ENCODE data around the gene SENP7. TPM values are rescaled to one million over a fixed set of nuclear protein-coding genes. Genes with fewer than 3 reads are reported as not detected.

SENP7 gene
- total RNA-seq, 2 experiments from 2014 or later, result 17.7 to 19.5 TPM

DNA sequence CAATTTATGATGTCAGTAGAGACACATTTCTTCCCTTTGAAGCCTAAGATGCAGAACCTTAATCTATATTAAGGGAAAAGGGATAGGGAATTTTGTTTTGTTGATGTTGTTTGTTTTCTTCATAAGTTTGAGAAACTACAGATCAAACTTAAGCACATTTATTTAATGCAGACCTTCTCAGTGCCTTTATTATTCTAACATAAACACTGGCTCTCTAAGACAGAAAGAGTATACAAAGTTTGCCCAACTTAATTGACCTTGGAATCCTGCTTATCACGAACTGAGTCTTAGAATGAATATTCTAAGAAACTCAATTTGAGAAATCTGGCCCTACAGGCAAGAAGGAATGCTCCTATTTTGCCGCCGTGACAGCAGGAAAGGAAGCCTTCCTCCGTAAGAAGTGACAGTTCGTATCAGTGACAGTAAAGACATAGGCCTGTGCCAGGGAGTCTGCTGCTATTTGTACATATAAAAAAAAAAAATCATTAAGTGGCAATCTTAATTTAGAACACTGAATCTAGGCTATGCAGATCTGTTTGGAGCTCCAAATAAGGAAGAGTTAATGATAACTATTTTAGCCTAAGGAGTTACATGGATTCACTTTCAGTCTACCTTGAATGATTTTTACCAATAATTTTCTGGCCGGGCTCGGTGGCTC is 183.9 kb downstream of the SENP7 start:
- POLR2A ChIA-PET, result interaction anchor here (0.5 to 1.4 kb wide), 2 partner anchors 8 to 790 kb away, joined by 3 to 9 read pairs; partner anchors contain the start of gene IMPG2
- Histone ChIP-seq H4K20me1 (ENCODE audit: insufficient read depth, low read length) (no peaks in the 10 kb centered on the region), H3K4me1 (ENCODE audit: insufficient read depth, low read length, poor library complexity, severe bottlenecking) (no peaks in the 10 kb centered on the region), H3K4me3 (ENCODE audit: low read depth, low read length, poor library complexity, severe bottlenecking) (no peak overlapping the region), H3K9me2 (ENCODE audit: insufficient read depth, low read length) (no peaks in the 10 kb centered on the region), H2AFZ (ENCODE audit: low read length) (no peak overlapping the region), H3K36me3 (ENCODE audit: insufficient read depth, low read length) (no peaks in the 10 kb centered on the region), H3K4me2 (ENCODE audit: low read length) (no peak overlapping the region), H3K79me2 (ENCODE audit: insufficient read depth, low read depth, low read length) (no peaks in the 10 kb centered on the region), H3K27ac (ENCODE audit: low read depth, low read length, poor library complexity, severe bottlenecking) (no peak overlapping the region), H3K9me3 (ENCODE audit: low read length) (no peaks in the 10 kb centered on the region)
- CTCF ChIA-PET (ENCODE audit: unreplicated experiment), result no interaction called here
- intact Hi-C loops (cut with micrococcal nuclease; ENCODE audit: unreplicated experiment), result no loop called here
- DNase-seq (ENCODE audit: low spot score), result no peak
- BruUV-seq (replicated peaks), result no TSS peak
- no peak for TF ChIP-seq EZH2phosphoT487 (IDR thresholded peaks at IDR 0.05; ENCODE audit: borderline replicate concordance, low read depth, low read length)
- TF ChIP-seq, protein P1, sequence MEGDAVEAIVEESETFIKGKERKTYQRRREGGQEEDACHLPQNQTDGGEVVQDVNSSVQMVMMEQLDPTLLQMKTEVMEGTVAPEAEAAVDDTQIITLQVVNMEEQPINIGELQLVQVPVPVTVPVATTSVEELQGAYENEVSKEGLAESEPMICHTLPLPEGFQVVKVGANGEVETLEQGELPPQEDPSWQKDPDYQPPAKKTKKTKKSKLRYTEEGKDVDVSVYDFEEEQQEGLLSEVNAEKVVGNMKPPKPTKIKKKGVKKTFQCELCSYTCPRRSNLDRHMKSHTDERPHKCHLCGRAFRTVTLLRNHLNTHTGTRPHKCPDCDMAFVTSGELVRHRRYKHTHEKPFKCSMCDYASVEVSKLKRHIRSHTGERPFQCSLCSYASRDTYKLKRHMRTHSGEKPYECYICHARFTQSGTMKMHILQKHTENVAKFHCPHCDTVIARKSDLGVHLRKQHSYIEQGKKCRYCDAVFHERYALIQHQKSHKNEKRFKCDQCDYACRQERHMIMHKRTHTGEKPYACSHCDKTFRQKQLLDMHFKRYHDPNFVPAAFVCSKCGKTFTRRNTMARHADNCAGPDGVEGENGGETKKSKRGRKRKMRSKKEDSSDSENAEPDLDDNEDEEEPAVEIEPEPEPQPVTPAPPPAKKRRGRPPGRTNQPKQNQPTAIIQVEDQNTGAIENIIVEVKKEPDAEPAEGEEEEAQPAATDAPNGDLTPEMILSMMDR (conservative IDR thresholded peaks at IDR 0.05; ENCODE audit: low read length), result no peak

DNA sequence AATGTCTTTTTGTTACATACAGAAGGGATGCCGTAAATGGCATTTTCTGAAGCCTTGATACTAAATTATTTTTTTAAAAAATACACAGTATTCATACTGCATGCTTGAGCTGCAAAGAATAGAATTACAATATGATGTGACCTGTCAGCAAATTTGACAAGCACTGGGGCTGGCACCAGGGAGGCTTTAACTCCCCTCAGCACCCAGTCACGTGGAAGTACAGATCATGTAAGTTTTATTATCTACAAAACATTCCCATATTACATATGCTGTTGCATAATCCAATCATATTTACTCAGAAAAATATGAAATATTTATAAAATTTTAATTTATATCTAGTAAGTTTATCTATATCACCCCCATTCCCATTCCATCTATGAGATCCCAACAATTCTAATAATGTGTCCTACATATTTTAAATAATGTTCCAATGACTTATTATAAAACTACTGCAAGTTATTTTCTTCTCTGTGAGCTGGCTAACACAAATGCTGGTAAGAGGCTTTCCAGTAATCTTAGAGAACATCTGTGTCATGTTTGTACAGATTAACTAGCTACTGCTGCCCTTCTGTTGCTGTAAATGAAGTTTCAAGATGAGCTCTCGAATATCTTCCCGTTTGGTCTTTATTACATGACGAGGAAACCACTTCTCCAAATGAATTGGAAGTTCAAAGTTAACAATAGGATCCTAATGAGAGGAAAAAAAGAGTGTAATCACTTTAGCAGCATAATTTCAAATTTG is 187.4 kb downstream of the SENP7 start:
- no peaks in the 10 kb centered on the region for H3K36me3 ChIP-seq (ENCODE audit: insufficient read depth, low read length)
- no peak overlapping the region for H3K27ac ChIP-seq (ENCODE audit: low read depth, low read length, poor library complexity, severe bottlenecking)
- no peak overlapping the region for H3K4me3 ChIP-seq (ENCODE audit: low read depth, low read length, poor library complexity, severe bottlenecking)
- H3K4me1 ChIP-seq (ENCODE audit: insufficient read depth, low read length, poor library complexity, severe bottlenecking), result no peaks in the 10 kb centered on the region
- H3K79me2 ChIP-seq (ENCODE audit: insufficient read depth, low read depth, low read length), result no peaks in the 10 kb centered on the region
- no peaks in the 10 kb centered on the region for H4K20me1 ChIP-seq (ENCODE audit: insufficient read depth, low read length)
- DNase-seq (ENCODE audit: low spot score), result no peak
- CTCF ChIA-PET (ENCODE audit: unreplicated experiment), result no interaction called here
- intact Hi-C loops (cut with micrococcal nuclease; ENCODE audit: unreplicated experiment), result no loop called here
- POLR2A ChIA-PET, result interaction anchor here (1.0 to 1.4 kb wide), 4 partner anchors 9 to 102 kb away, joined by 3 to 6 read pairs (median 4); no protein-coding TSS in a partner anchor
- H3K9me3 ChIP-seq (ENCODE audit: low read length), result no peaks in the 10 kb centered on the region
- H2AFZ ChIP-seq (ENCODE audit: low read length), result no peak overlapping the region
- H3K9me2 ChIP-seq (ENCODE audit: insufficient read depth, low read length), result no peaks in the 10 kb centered on the region
- no peak for TF ChIP-seq EZH2phosphoT487 (IDR thresholded peaks at IDR 0.05; ENCODE audit: borderline replicate concordance, low read depth, low read length)
- TF ChIP-seq, protein P1 (conservative IDR thresholded peaks at IDR 0.05; ENCODE audit: low read length), result no peak
- no peak overlapping the region for H3K4me2 ChIP-seq (ENCODE audit: low read length)
- no TSS peak for BruUV-seq (replicated peaks)

DNA sequence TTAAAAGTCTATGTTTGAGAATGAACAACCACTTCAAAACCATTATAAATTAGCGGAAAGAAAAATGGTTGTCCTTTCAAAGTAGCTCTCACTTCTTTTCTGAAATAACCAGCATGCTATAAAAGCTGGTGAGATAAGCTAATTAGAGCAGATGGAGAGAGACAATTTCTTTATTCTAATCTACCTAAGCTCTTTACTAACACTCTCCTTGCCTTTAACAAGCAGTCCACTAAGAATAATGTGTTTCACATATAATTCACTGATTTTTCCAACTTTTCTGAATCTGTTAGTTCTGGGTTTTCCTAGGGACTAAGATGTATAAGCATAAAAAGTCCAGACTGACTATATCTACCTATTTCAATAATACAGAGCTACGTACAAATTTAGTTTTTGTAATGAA is 192.5 kb downstream of the SENP7 start, which contains the start of gene IMPG2:
IMPG2 (minus strand) TSS at position 101 of the 400 bp plus-strand sequence. CDS start 203 bp downstream, outside the sequence.
- H3K79me2 ChIP-seq (ENCODE audit: insufficient read depth, low read depth, low read length), result no peaks in the 10 kb centered on the region
- H4K20me1 ChIP-seq (ENCODE audit: insufficient read depth, low read length), result no peaks in the 10 kb centered on the region
- TF ChIP-seq, protein P1 (conservative IDR thresholded peaks at IDR 0.05; ENCODE audit: low read length), result no peak
- no peak for TF ChIP-seq EZH2phosphoT487 (IDR thresholded peaks at IDR 0.05; ENCODE audit: borderline replicate concordance, low read depth, low read length)
- BruUV-seq (replicated peaks), result no TSS peak
- intact Hi-C loops (cut with micrococcal nuclease; ENCODE audit: unreplicated experiment), result no loop called here
- no peak within 1 kb of the TSS for H3K4me3 ChIP-seq (ENCODE audit: low read depth, low read length, poor library complexity, severe bottlenecking)
- ChIA-PET POLR2A (interaction anchor here (0.6 to 1.8 kb wide), 7 partner anchors 10 to 529 kb away, joined by 3 to 9 read pairs (median 3); no protein-coding TSS in a partner anchor), CTCF (ENCODE audit: unreplicated experiment) (no interaction called here)
- H3K27ac ChIP-seq (ENCODE audit: low read depth, low read length, poor library complexity, severe bottlenecking), result no peak within 1 kb of the TSS
- H3K4me2 ChIP-seq (ENCODE audit: low read length), result no peak within 1 kb of the TSS
- no peak within 1 kb of the TSS for H2AFZ ChIP-seq (ENCODE audit: low read length)
- no peaks in the 10 kb centered on the region for H3K36me3 ChIP-seq (ENCODE audit: insufficient read depth, low read length)
- no peaks in the 10 kb centered on the region for H3K9me3 ChIP-seq (ENCODE audit: low read length)
- no peaks in the 10 kb centered on the region for H3K4me1 ChIP-seq (ENCODE audit: insufficient read depth, low read length, poor library complexity, severe bottlenecking)
- H3K9me2 ChIP-seq (ENCODE audit: insufficient read depth, low read length), result no peaks in the 10 kb centered on the region
- DNase-seq (ENCODE audit: low spot score), result no peak
